Transverse colon (tissue), 4 donors: Measurements from ENCODE around the gene RACK1.

Experiments
- CTCF ChIP-seq, 5 experiments: fragments of 200-600 bp in 3 of 5; fragments of 450-650 bp in 2 of 5; sonication (generic) in 3 of 5; IDR thresholded peaks; 1 replicate in 2 of 5; 2 replicates in 3 of 5; pipeline ENCODE4 v1.5.1; 2016 to 2017; ENCODE audit warnings: antibody characterized with exemption in 5 of 5, inconsistent platforms in 3 of 5, mild to moderate bottlenecking in 2 of 5, moderate library complexity in 1 of 5
- EP300 ChIP-seq: sonication (generic); formaldehyde crosslinking; IDR thresholded peaks from one replicate; pipeline ENCODE4 v1.6.1; 2017; ENCODE audit warnings: antibody characterized with exemption, low read depth
- POLR2A ChIP-seq: fragments of 450-650 bp; IDR thresholded peaks from one replicate; pipeline ENCODE4 v1.6.1; 2016; ENCODE audit warnings: antibody characterized with exemption, mild to moderate bottlenecking, moderate library complexity
- POLR2AphosphoS5 ChIP-seq, 3 donors: sonication (generic); formaldehyde crosslinking; IDR thresholded peaks; one replicate each; pipeline ENCODE4 v1.6.1; 2016; ENCODE audit warnings: antibody characterized with exemption in 3 of 3

GRCh38 chr5:181248277-181248676 lies 4.6 kb upstream of the RACK1 start:
- TF ChIP-seq CTCF (IDR thresholded peaks at IDR 0.05) (no peak), POLR2AphosphoS5 (IDR thresholded peaks at IDR 0.05) (no peak), EP300 (no peak), POLR2A (no peak)
